Measurements from ENCODE around the gene NEK2.

DNA sequence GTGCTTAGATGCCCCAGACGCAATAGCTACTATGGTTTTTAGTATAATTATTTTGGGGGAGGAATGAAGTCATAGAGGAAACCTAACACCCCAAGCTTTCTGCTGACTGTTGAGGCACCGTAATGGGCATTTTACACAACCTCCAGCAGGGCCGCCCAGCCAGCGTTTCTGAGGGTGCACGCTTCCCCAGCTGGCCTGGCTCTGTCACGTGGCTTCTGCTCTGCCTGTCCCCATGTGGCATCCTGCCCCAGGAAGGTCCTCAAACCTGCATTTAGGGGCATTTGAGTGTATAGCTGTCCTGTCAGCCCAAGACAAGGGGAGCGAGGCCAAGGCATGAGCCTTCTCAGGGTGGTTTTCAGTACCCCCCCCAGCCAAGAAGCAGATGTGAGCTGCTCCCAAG is 10.4 kb upstream of the NEK2 start:
- TF ChIP-seq, protein P1, sequence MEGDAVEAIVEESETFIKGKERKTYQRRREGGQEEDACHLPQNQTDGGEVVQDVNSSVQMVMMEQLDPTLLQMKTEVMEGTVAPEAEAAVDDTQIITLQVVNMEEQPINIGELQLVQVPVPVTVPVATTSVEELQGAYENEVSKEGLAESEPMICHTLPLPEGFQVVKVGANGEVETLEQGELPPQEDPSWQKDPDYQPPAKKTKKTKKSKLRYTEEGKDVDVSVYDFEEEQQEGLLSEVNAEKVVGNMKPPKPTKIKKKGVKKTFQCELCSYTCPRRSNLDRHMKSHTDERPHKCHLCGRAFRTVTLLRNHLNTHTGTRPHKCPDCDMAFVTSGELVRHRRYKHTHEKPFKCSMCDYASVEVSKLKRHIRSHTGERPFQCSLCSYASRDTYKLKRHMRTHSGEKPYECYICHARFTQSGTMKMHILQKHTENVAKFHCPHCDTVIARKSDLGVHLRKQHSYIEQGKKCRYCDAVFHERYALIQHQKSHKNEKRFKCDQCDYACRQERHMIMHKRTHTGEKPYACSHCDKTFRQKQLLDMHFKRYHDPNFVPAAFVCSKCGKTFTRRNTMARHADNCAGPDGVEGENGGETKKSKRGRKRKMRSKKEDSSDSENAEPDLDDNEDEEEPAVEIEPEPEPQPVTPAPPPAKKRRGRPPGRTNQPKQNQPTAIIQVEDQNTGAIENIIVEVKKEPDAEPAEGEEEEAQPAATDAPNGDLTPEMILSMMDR (IDR thresholded peaks at IDR 0.05), result no peak
- TF ChIP-seq POLR2AphosphoS5 (IDR thresholded peaks at IDR 0.05), result no peak
- no peak for TF ChIP-seq EP300 (IDR thresholded peaks at IDR 0.05)
